Sigmoid colon (tissue), 7 donors: ENCODE results near the gene ULK3. TPM values are rescaled to one million over a fixed set of nuclear protein-coding genes. Genes with fewer than 3 reads are reported as not detected.

Experiments
- DNase-seq: peaks from one replicate; pipeline ENCODE4 v3.0.0-alpha.2; 2019
- H3K27ac ChIP-seq, 4 donors: fragments of 200-600 bp; sonication (generic); one replicate each; pipeline ENCODE4 v1.5.1; 2016 to 2019; ENCODE audit warnings: mild to moderate bottlenecking in 1 of 4
- H3K27me3 ChIP-seq, 3 donors: fragments of 200-600 bp; sonication (generic); one replicate each; pipeline ENCODE4 v1.5.1; 2019; ENCODE audit warnings: mild to moderate bottlenecking in 1 of 3
- H3K36me3 ChIP-seq, 4 donors: fragments of 200-600 bp; sonication (generic); one replicate each; pipeline ENCODE4 v1.5.1; 2016 to 2019
- H3K4me1 ChIP-seq, 4 donors: fragments of 200-600 bp; sonication (generic); one replicate each; pipeline ENCODE4 v1.5.1; 2017 to 2019
- H3K4me3 ChIP-seq, 4 donors: fragments of 200-600 bp; sonication (generic); one replicate each; pipeline ENCODE4 v1.5.1; 2017 to 2019; ENCODE audit warnings: mild to moderate bottlenecking in 2 of 4, moderate library complexity in 1 of 4
- H3K9me3 ChIP-seq, 4 donors: fragments of 200-600 bp in 3 of 4; sonication (generic) in 3 of 4; one replicate each; pipeline versions ENCODE4 v1.5.1 to v1.6.1; 2013 to 2019
- CTCF ChIP-seq, 4 experiments: fragments of 450-650 bp in 3 of 4; fragments of 200-600 bp in 1 of 4; IDR thresholded peaks; one replicate each; pipeline ENCODE4 v1.5.1; 2016 to 2019; ENCODE audit warnings: antibody characterized with exemption in 4 of 4, mild to moderate bottlenecking in 3 of 4, moderate library complexity in 2 of 4
- EP300 ChIP-seq, 4 donors: sonication (generic); formaldehyde crosslinking; IDR thresholded peaks; one replicate each; pipeline ENCODE4 v1.6.1; 2017; ENCODE audit warnings: antibody characterized with exemption in 4 of 4
- POLR2A ChIP-seq, 2 donors: fragments of 450-650 bp; IDR thresholded peaks; one replicate each; pipeline ENCODE4 v1.6.1; 2016; ENCODE audit warnings: antibody characterized with exemption in 2 of 2, mild to moderate bottlenecking in 2 of 2, moderate library complexity in 2 of 2
- POLR2AphosphoS5 ChIP-seq, 4 donors: sonication (generic); formaldehyde crosslinking; IDR thresholded peaks; one replicate each; pipeline ENCODE4 v1.6.1; 2017; ENCODE audit warnings: antibody characterized with exemption in 4 of 4
- WGBS, 2 donors: extraction: QIAGEN DNeasy Blood & Tissue Kit; methylation state at CpG; one replicate each; pipeline ENCODE4 v1.1.7; 2013; 5-methylcytosine and 5-hydroxymethylcytosine counted together
- intact Hi-C: fragments of 100-400 bp; cut with DNase I; formaldehyde crosslinking; loops from one replicate; pipeline ENCODE4 v1.15.1; 2023
- polyA plus RNA-seq, 3 donors: library from polyadenylated mRNA; stranded (reverse); fragments of 200-250 nt; gene quantifications; one replicate each; pipeline ENCODE4 v1.2.3, GENCODE V29; 2013
- total RNA-seq, 4 donors: library from RNA; depleted of rRNA; stranded (reverse); fragments of >200 nt; gene quantifications; one replicate each; pipeline ENCODE4 v1.1.0, GENCODE V29; 2016
- donor health status: healthy with polysubstance abuse.
- donor health status: Bipolar disorder and iron deficiency.
- donor health status: healthy.

Gene ULK3
- total and polyA plus RNA-seq, 7 donors: 21.1 to 48.6 (median 46.8) TPM

- peaks cover 0 to 43% (median 2%) of the 10 kb centered on the region in 4 donors for H3K36me3 ChIP-seq
- DNase-seq: no peak
- intact Hi-C loops: no loop called here
- H3K9me3 ChIP-seq: no peaks in the 10 kb centered on the region
- no peak overlapping the region for H3K27ac ChIP-seq
- TF ChIP-seq POLR2A (IDR thresholded peaks at IDR 0.05): no peak
- no peak for TF ChIP-seq POLR2AphosphoS5 (IDR thresholded peaks at IDR 0.05)
- no peak for TF ChIP-seq CTCF (IDR thresholded peaks at IDR 0.05)
- no peak for TF ChIP-seq EP300 (IDR thresholded peaks at IDR 0.05)
- WGBS, 2 donors: 89 to 91% methylated on average over 7 of the region's 7 CpGs
- H3K4me1 ChIP-seq: peaks cover 0 to 11% (median 4%) of the 10 kb centered on the region in 4 donors
- no peak overlapping the region for H3K4me3 ChIP-seq
- H3K27me3 ChIP-seq: no peaks in the 10 kb centered on the region
These were observed 6.1 kb downstream of the ULK3 start for GRCh38 chr15:74836846-74837245.

DNA sequence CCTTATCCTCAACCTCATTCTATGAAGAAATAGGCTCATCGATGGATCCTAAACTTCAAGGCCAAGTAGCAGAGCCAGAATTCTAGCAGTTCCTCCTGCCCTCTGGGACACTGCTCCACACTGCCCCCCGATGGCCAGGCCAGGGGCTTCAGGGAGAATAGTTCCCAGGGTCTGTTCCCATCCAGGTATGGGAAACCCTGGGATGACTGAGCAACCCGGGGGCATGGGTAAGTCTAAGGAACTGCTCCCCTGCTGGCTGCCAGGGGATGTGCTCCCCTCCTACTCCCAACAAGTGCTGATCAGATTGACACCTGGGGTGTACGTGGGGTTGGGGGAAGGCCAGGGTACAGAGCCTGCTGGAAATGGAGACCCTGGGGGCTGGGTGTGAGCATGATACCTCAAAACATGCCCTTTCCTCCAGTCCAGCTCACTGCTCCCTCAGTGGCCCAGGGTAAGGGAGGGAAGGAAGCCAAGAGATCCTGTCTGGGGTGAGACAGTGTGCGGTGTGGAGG is 7.6 kb downstream of the ULK3 start:
- TF ChIP-seq POLR2A (IDR thresholded peaks at IDR 0.05): no peak
- peak; percentile 21 to 63 (median 60) for TF ChIP-seq CTCF (IDR thresholded peaks at IDR 0.05)
- no peak for TF ChIP-seq EP300 (IDR thresholded peaks at IDR 0.05)
- no peak for TF ChIP-seq POLR2AphosphoS5 (IDR thresholded peaks at IDR 0.05)
- WGBS, 2 donors: 31 to 40% methylated on average over 5 of the region's 5 CpGs
- no peak for DNase-seq
- H3K4me1 ChIP-seq: peaks cover 0 to 10% (median 3%) of the 10 kb centered on the region in 4 donors
- H3K36me3 ChIP-seq: peaks cover 0 to 36% (median 2%) of the 10 kb centered on the region in 4 donors
- H3K27me3 ChIP-seq: no peaks in the 10 kb centered on the region
- no peak overlapping the region for H3K4me3 ChIP-seq
- H3K9me3 ChIP-seq: no peaks in the 10 kb centered on the region
- H3K27ac ChIP-seq: no peak overlapping the region
- intact Hi-C loops: no loop called here

DNA sequence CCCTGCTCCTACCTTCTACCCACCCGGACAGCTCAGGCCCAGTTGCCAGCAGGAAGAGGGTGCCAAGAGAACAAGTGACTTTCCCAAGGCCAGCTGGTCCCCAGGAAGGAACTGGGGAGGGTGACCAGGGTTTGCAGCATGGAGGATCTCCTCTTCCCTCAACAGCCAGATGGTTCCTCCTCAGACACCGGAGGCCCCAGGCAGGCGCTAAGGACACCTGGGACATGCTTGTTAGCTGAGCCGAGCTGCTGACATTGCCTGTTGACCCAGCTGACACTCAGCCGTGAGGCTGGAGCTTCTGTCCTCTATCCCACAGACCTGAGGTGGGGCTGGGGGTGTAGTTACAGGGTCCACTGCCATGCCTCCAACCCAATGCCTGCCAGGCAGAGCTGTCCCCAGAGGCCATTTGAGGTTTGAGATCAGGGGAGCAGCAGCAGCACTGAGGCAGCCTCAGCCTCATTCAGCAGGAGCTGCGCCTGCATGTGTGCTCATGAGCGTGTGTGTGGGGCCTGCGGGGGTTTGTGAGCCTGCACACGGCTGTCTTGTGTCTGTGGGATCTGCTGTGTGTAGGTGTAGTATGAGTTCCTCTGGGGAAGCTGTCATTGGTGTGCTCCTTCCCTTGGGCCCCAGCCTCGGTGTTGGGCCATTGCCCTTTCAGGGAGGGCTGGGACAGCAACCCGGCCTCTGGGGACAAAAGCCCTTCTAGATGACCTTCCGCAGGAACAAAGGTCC is 9.4 kb downstream of the ULK3 start:
- TF ChIP-seq EP300 (IDR thresholded peaks at IDR 0.05) (no peak), CTCF (IDR thresholded peaks at IDR 0.05) (no peak), POLR2AphosphoS5 (IDR thresholded peaks at IDR 0.05) (no peak), POLR2A (IDR thresholded peaks at IDR 0.05) (no peak)
- Histone ChIP-seq H3K27ac (no peak overlapping the region), H3K36me3 (peaks cover 0 to 19% (median 2%) of the 10 kb centered on the region in 4 donors), H3K9me3 (no peaks in the 10 kb centered on the region), H3K27me3 (peaks cover 0 to 2% (median 0%) of the 10 kb centered on the region in 3 donors), H3K4me1 (peaks cover 0 to 11% (median 3%) of the 10 kb centered on the region in 4 donors), H3K4me3 (no peak overlapping the region)
- no peak for DNase-seq
- intact Hi-C loops: no loop called here
- WGBS, 2 donors: 68 to 78% methylated on average over 12 of the region's 12 CpGs

GRCh38 chr15:74832826-74833225 is 10.1 kb downstream of the ULK3 start:
- no peak for DNase-seq
- intact Hi-C loops: no loop called here
- Histone ChIP-seq H3K4me3 (no peak overlapping the region), H3K27me3 (peaks cover 0 to 10% (median 2%) of the 10 kb centered on the region in 3 donors), H3K4me1 (peaks cover 0 to 11% (median 3%) of the 10 kb centered on the region in 4 donors), H3K9me3 (no peaks in the 10 kb centered on the region), H3K27ac (no peak overlapping the region), H3K36me3 (peaks cover 0 to 14% (median 0%) of the 10 kb centered on the region in 4 donors)
- TF ChIP-seq POLR2AphosphoS5 (IDR thresholded peaks at IDR 0.05): no peak
- no peak for TF ChIP-seq CTCF (IDR thresholded peaks at IDR 0.05)
- no peak for TF ChIP-seq POLR2A (IDR thresholded peaks at IDR 0.05)
- no peak for TF ChIP-seq EP300 (IDR thresholded peaks at IDR 0.05)
- WGBS, 2 donors: 65 to 74% methylated on average over 4 of the region's 4 CpGs
